Endothelial cell of umbilical vein (primary cell): Measurements from ENCODE around the gene ZNF219. TPM values are rescaled to one million over a fixed set of nuclear protein-coding genes. Genes with fewer than 3 reads are reported as not detected.

Experiments used
- BruUV-seq: library from RNA; stranded (reverse); fragments of 400-500 nt; replicated peaks from 2 replicates; lab custom pipeline; 2021; lab: Mats Ljungman, UMichigan
- CTCF ChIA-PET: fragments of 300-600, 350-600 bp; sonication (Branson Sonifier 250); formaldehyde crosslinking; loops from one replicate; lab custom pipeline; 2021; ENCODE audit warnings: antibody characterized with exemption, inconsistent platforms; lab: Charles Lee
- POLR2A ChIA-PET: fragments of 300-600, 350-600 bp; sonication (Branson Sonifier 250); formaldehyde crosslinking; loops from one replicate; lab custom pipeline; 2021; ENCODE audit warnings: antibody characterized with exemption, inconsistent platforms; lab: Charles Lee
- DNase-seq: peaks from one replicate; pipeline ENCODE4 v3.0.0-alpha.2; 2011; ENCODE audit warnings: low read depth, low spot score
- FAIRE-seq: peaks from 2 replicates; lab custom pipeline; 2011; peaks lifted over from hg19 to GRCh38; lab: Jason Lieb, UNC
- H2AFZ ChIP-seq: 2 replicates; pipeline ENCODE4 v1.6.0; 2012; ENCODE audit warnings: low read depth, low read length, control low read depth, inconsistent platforms
- H3K27ac ChIP-seq: 2 replicates; pipeline ENCODE4 v1.5.1; 2011; ENCODE audit warnings: low read depth, mild to moderate bottlenecking, control low read depth, low read length, moderate library complexity; ENCODE audit not compliant: insufficient read depth
- H3K27me3 ChIP-seq, 2 experiments: 2 replicates each; pipeline versions ENCODE4 v1.6.0 to v1.6.1; 2011; ENCODE audit warnings: low read length in 2 of 2, mixed read lengths in 1 of 2; ENCODE audit not compliant: control insufficient read depth in 2 of 2, insufficient read depth in 2 of 2
- H3K36me3 ChIP-seq, 2 experiments: 2 replicates in 1 of 2; 3 replicates in 1 of 2; pipeline ENCODE4 v1.5.1; 2011; ENCODE audit warnings: low read length in 2 of 2, mild to moderate bottlenecking in 1 of 2, moderate library complexity in 1 of 2; ENCODE audit not compliant: control insufficient read depth in 2 of 2, insufficient read depth in 2 of 2; ENCODE audit errors: extremely low read depth in 1 of 2
- H3K4me1 ChIP-seq: 3 replicates; pipeline ENCODE4 v1.5.1; 2011; ENCODE audit warnings: mild to moderate bottlenecking, low read length; ENCODE audit not compliant: control insufficient read depth, insufficient read depth; ENCODE audit errors: extremely low read depth
- H3K4me2 ChIP-seq: 2 replicates; pipeline ENCODE4 v1.6.1; 2011; ENCODE audit warnings: low read length, control low read depth, mixed read lengths; ENCODE audit not compliant: insufficient read depth
- H3K4me3 ChIP-seq, 3 experiments: fragments of 200-600 bp in 1 of 3; sonication (generic), shearing (Covaris generic) in 1 of 3; replicated peaks in 1 of 3; 2 replicates each; pipeline ENCODE4 v1.5.1; 2011 to 2016; ENCODE audit warnings: control low read depth in 3 of 3, low read length in 3 of 3, mild to moderate bottlenecking in 2 of 3, inconsistent platforms in 1 of 3, low read depth in 1 of 3, moderate library complexity in 1 of 3; ENCODE audit not compliant: insufficient read depth in 1 of 3
- H3K79me2 ChIP-seq: 2 replicates; pipeline ENCODE4 v1.6.0; 2012; ENCODE audit warnings: low read length, inconsistent platforms; ENCODE audit not compliant: control insufficient read depth, insufficient read depth
- H3K9ac ChIP-seq: replicated peaks from 2 replicates; pipeline ENCODE3; 2011; ENCODE audit warnings: low read length, control low read depth; ENCODE audit not compliant: insufficient read depth; ENCODE audit errors: extremely low read depth
- H3K9me1 ChIP-seq: replicated peaks from 3 replicates; pipeline ENCODE4 v1.6.0; 2011; ENCODE audit warnings: mild to moderate bottlenecking, low read length; ENCODE audit not compliant: control insufficient read depth, insufficient read depth; ENCODE audit errors: extremely low read depth
- H3K9me3 ChIP-seq: replicated peaks from 2 replicates; pipeline ENCODE4 v1.5.1; 2012; ENCODE audit warnings: low read length, inconsistent platforms; ENCODE audit not compliant: control insufficient read depth, insufficient read depth
- H4K20me1 ChIP-seq: replicated peaks from 2 replicates; pipeline ENCODE3; 2011; ENCODE audit warnings: mild to moderate bottlenecking, low read length; ENCODE audit not compliant: control insufficient read depth, insufficient read depth; ENCODE audit errors: extremely low read depth
- CTCF ChIP-seq, 2 donors: IDR thresholded peaks; 1 replicate in 1 of 2; 2 replicates in 1 of 2; pipeline ENCODE4 v1.5.1; 2011; ENCODE audit warnings: low read length in 2 of 2, mild to moderate bottlenecking in 2 of 2, moderate library complexity in 2 of 2, control low read depth in 1 of 2, inconsistent platforms in 1 of 2, low read depth in 1 of 2; ENCODE audit not compliant: insufficient read depth in 1 of 2; ENCODE audit errors: extremely low read depth in 1 of 2
- EZH2 ChIP-seq: IDR thresholded peaks from 2 replicates; pipeline ENCODE4 v1.6.1; 2012; ENCODE audit warnings: borderline replicate concordance, low read depth, mild to moderate bottlenecking, moderate library complexity, low read length, inconsistent platforms; ENCODE audit not compliant: severe bottlenecking
- FOS ChIP-seq: IDR thresholded peaks from 2 replicates; pipeline ENCODE4 v1.6.1; 2011; ENCODE audit warnings: mild to moderate bottlenecking, low read length, moderate library complexity, borderline replicate concordance; ENCODE audit not compliant: insufficient read depth
- GATA2 ChIP-seq: IDR thresholded peaks from 2 replicates; pipeline ENCODE4 v1.7.0; 2011; ENCODE audit warnings: low read depth, mild to moderate bottlenecking, moderate library complexity, mixed read lengths, low read length; ENCODE audit not compliant: insufficient read length, insufficient read depth
- JUN ChIP-seq: IDR thresholded peaks from 2 replicates; pipeline ENCODE4 v1.6.1; 2011; ENCODE audit warnings: borderline replicate concordance, low read depth; ENCODE audit not compliant: insufficient read length, insufficient read depth
- MAX ChIP-seq: IDR thresholded peaks from 2 replicates; pipeline ENCODE4 v1.6.1; 2011; ENCODE audit not compliant: insufficient read depth, insufficient read length
- MYC ChIP-seq: IDR thresholded peaks from one replicate; pipeline ENCODE4 v1.6.1; 2011; ENCODE audit warnings: mild to moderate bottlenecking, low read depth, low read length
- POLR2A ChIP-seq: IDR thresholded peaks from 2 replicates; pipeline ENCODE4 v1.6.1; 2012; ENCODE audit warnings: low read depth, mild to moderate bottlenecking, control low read depth, low read length
- POLR2AphosphoS5 ChIP-seq: IDR thresholded peaks from 2 replicates; pipeline ENCODE4 v1.6.1; 2012; ENCODE audit warnings: low read depth, mild to moderate bottlenecking, control low read depth, low read length, moderate library complexity; ENCODE audit not compliant: insufficient read depth
- dilution Hi-C: fragments of 300-500 bp; cut with MboI; formaldehyde crosslinking; loops from one replicate; pipeline ENCODE4 v1.15.0; 2019; ENCODE audit warnings: low sequenced_read_pairs; ENCODE audit not compliant: extremely low pct_ligation_motif_present
- intact Hi-C: fragments of 100-400 bp; cut with micrococcal nuclease; formaldehyde crosslinking; loops from one replicate; pipeline ENCODE4 v1.10.0; 2022
- polyA plus RNA-seq, 4 experiments: library from polyadenylated mRNA; depleted of rRNA in 3 of 4; stranded (reverse) in 3 of 4; unstranded in 1 of 4; fragments of >200 nt; gene quantifications; 2 replicates each; pipeline versions ENCODE4 v1.2.1 to v1.2.3, GENCODE V29; 2011 to 2012; ENCODE audit warnings: missing spikeins in 1 of 4
- total RNA-seq: library from RNA; stranded (reverse); gene quantifications from 2 replicates; pipeline ENCODE4 v1.2.3, GENCODE V29; 2021

ZNF219 gene
- total and polyA plus RNA-seq, 2 donors (not counting 3 experiments of a cell fraction or from before 2014, with no cell fraction given): 13.2 to 15.2 TPM

GRCh38 chr14:21136024-21136423 is 37.6 kb upstream of the ZNF219 start:
- H3K9me1 ChIP-seq: no peaks in the 10 kb centered on the region
- H3K4me1 ChIP-seq: no peaks in the 10 kb centered on the region
- DNase-seq (peak; percentile 21), FAIRE-seq (no peak)
- dilution Hi-C loops: no loop called here
- H3K9ac ChIP-seq: no peak overlapping the region
- no TSS peak for BruUV-seq
- no peak overlapping the region for H3K4me3 ChIP-seq
- H3K4me2 ChIP-seq: no peak overlapping the region
- intact Hi-C loops: loop anchor here (1.0 kb wide), 1 partner anchor 68 kb away; no protein-coding TSS in a partner anchor
- H3K27ac ChIP-seq: no peak overlapping the region
- H3K9me3 ChIP-seq: no peaks in the 10 kb centered on the region
- CTCF ChIA-PET: interaction anchor here (0.6 to 3.7 kb wide), 14 partner anchors 8 to 130 kb away, joined by 3 to 22 read pairs (median 5); partner anchors contain the start of gene OR5AU1
- no peak for TF ChIP-seq JUN
- TF ChIP-seq MAX: no peak
- TF ChIP-seq CTCF (IDR thresholded peaks at IDR 0.05; ENCODE audit: extremely low read depth in 1 of 2, insufficient read depth in 1 of 2, low read depth in 1 of 2, low read length in 2 of 2): peak; percentile 41 to 43
- no peak for TF ChIP-seq EZH2
- no peak for TF ChIP-seq MYC
- POLR2A ChIA-PET: no interaction called here
- no peaks in the 10 kb centered on the region for H3K27me3 ChIP-seq
- no peak overlapping the region for H2AFZ ChIP-seq
- no peaks in the 10 kb centered on the region for H3K36me3 ChIP-seq
- H3K79me2 ChIP-seq: no peaks in the 10 kb centered on the region
- no peaks in the 10 kb centered on the region for H4K20me1 ChIP-seq

- no peak overlapping the region for H3K27ac ChIP-seq
- H3K4me3 ChIP-seq: no peak overlapping the region
- H3K79me2 ChIP-seq: no peaks in the 10 kb centered on the region
- ChIA-PET POLR2A (no interaction called here), CTCF (interaction anchor here (3.3 kb wide), 1 partner anchor 10 kb away, joined by 22 read pairs; no protein-coding TSS in a partner anchor)
- no peak for DNase-seq
- no peaks in the 10 kb centered on the region for H4K20me1 ChIP-seq
- H2AFZ ChIP-seq: no peak overlapping the region
- TF ChIP-seq CTCF (IDR thresholded peaks at IDR 0.05; ENCODE audit: extremely low read depth in 1 of 2, insufficient read depth in 1 of 2, low read depth in 1 of 2, low read length in 2 of 2): no peak
- TF ChIP-seq EZH2: no peak
- TF ChIP-seq GATA2: no peak
- no peak for TF ChIP-seq MAX
- no peak for TF ChIP-seq FOS
- no peak for TF ChIP-seq POLR2AphosphoS5
- TF ChIP-seq POLR2A: no peak
- TF ChIP-seq MYC: no peak
- TF ChIP-seq JUN: no peak
- no peaks in the 10 kb centered on the region for H3K27me3 ChIP-seq
- H3K9me1 ChIP-seq: no peaks in the 10 kb centered on the region
- no TSS peak for BruUV-seq
- no peak overlapping the region for H3K9ac ChIP-seq
- H3K4me2 ChIP-seq: no peak overlapping the region
- H3K9me3 ChIP-seq: no peaks in the 10 kb centered on the region
- intact Hi-C loops: no loop called here
- no peaks in the 10 kb centered on the region for H3K36me3 ChIP-seq
- FAIRE-seq: no peak
- H3K4me1 ChIP-seq: no peaks in the 10 kb centered on the region
- dilution Hi-C loops: no loop called here
Measured at GRCh38 chr14:21133901-21134300, 35.4 kb upstream of the ZNF219 start.
